HG03135 (cell line): ENCODE results near the gene CAGE1.

Experiments used
- ATAC-seq: cut with Tn5 transposase; IDR thresholded peaks from one replicate; pipeline ENCODE4 v1.9.1; 2021; ENCODE audit warnings: mild to moderate bottlenecking, moderate library complexity; ENCODE audit not compliant: unreplicated experiment

Gene CAGE1

GRCh38 chr6:7312616-7313504, 76.7 kb downstream of the CAGE1 start, which contains the start of gene SSR1:
SSR1 (minus strand) TSS chr6:7313199; CDS start chr6:7313120, 79 bp downstream.
- peak; percentile 97 for ATAC-seq

- ATAC-seq = no peak
Observed at GRCh38 chr6:7311917-7312615, 77.5 kb downstream of the CAGE1 start.

DNA sequence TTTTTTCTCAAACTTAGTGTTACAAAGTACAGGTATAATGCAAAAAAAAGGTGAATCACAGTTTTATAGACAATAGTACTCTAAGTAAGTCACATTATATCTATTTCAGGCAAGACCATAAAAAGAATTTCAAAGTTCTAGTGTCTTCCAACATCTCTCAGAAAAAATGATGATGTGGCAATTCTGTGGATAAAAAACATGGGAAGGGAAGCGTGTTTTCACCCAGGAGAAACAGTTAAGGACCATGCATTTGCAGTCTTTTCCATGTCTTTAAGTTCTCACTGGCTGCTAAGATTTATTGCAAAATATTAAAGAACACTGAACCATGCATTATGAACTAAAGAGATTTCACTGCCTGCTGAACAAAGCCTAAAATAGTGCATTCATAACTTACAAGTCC, 78.4 kb downstream of the CAGE1 start:
- no peak for ATAC-seq

DNA sequence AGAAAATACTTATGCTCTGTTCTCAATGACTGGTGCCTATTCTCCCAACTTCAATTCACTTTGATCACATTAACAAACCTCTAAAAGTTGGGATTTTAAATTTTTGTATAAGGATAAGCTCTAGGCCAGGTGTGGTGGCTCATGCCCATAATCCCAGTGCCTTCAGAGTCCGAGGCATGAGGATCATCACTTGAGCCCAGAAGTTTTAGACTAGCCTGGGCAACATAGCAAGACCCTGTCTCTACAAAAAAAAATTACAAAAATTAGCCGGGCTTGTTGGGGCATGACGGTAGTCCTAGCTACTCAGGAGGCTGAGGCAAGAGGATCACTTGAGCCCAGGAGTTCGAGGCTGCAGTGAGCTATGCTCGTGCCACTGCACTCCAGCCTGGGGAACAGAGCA, 80.5 kb downstream of the CAGE1 start:
- no peak for ATAC-seq

DNA sequence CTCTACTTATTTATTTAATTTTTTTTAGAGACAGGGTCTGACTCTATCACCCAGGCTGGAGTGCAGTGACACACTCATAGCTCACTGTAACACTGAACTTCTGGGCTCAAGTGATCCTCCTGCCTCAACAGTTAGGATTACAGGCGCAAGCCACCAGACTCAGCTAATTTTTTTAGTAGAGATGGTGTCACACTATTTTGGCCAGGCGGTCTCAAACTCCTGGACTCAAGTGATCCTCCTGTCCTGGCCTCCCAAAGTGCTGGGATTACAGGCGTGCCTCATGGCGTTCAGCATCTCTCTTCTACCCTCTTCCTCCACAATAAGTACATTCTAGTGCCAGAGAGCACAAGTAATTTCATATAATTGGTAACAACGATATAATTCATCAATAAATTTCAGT, 82.0 kb downstream of the CAGE1 start:
- no peak for ATAC-seq

DNA sequence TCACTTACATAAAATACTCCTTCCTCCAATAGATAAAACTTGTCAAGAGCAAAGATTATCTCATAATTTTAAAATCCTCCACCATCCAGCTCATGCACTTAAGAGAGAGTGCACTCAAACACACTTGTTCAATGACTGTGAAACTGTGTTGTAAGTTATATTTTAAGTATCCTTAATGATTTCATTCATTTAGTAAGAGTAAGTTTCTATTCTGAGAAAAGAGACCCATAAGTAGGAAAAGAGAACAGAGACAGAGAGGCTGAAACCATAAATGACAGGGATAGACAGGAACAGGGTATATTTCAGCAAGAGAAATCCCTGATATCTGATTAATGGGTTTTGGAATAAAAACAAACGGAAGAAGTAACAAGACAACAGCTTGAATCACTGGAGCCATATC, 84.7 kb downstream of the CAGE1 start:
- no peak for ATAC-seq

DNA sequence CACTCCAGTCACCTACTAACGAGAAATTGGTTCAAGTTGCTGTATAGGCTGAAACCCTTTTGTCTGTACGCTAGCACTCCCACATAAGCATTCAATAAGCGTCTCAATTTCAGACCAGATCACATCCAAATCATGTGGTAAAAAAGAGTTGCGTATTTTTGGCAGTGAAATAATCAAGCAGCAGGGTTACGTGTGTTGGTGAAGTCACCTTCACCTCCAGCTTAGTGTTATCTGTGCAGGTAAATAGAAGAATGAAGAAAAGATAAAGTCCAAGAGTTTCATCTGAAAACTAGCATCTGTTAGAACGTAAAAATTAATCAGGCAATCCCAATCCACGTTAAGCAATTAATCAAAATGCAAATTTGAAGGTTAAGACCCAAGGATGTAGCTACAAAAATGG, 87.8 kb downstream of the CAGE1 start:
- ATAC-seq = no peak

DNA sequence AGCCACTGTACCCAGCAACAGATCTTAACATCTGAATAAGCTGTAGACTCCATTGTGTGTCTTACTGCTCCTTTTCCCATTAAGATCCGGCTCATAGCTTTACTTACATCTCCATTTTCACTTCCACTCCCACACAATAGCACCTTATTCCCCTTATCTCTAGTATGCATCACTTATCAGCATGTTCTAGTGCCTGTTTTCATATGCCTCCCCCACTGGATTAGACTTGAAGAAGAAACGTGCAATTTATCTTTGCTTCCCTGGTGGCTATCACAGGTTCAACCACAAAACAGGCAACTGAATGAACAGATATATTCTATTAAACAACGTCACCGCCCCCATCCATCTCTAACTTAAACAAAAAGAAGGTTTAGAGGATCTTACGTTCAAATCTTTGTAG, 88.6 kb downstream of the CAGE1 start:
- no peak for ATAC-seq

DNA sequence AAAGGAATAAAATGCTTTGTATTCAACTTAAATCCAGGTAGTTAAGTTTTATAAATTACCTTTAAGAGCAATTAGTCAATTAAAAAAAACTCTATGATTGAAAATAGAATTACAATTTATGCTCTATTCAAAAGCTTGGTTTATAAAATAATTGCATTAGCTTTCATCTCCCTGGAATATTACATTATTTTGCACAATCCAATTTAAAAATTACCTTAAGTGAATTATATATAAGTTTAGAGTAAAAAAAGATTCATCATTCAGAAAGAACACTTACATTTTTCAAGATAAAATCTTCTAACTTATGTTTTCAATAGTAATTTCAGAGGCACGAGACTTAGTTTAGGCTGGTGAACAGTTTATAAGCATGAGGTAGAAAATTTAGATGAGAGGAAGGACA, 91.4 kb downstream of the CAGE1 start:
- ATAC-seq = no peak

GRCh38 chr6:7296602-7297001, 92.9 kb downstream of the CAGE1 start:
- ATAC-seq = no peak

GRCh38 chr6:7295916-7296315, 93.6 kb downstream of the CAGE1 start:
- no peak for ATAC-seq

GRCh38 chr6:7292596-7293255, 96.8 kb downstream of the CAGE1 start:
- ATAC-seq = no peak

DNA sequence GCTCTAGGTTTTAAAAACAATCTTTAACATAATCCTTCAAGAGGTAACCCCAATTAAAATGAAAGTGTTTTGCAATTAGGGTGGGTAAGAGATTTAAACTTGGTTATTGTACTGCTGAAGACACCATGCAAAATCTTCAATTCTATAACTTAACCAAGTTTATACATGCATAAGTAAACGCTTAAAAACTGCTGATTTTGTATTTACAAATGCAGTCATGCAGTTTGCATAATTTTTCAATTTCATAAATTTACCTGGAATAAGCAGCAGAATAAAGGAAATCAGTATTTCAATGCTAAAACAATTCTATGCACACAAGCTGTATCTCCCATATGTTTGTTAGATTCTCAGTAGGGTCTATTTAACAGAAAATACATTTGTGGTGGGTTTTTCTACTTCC, 99.5 kb downstream of the CAGE1 start:
- no peak for ATAC-seq

DNA sequence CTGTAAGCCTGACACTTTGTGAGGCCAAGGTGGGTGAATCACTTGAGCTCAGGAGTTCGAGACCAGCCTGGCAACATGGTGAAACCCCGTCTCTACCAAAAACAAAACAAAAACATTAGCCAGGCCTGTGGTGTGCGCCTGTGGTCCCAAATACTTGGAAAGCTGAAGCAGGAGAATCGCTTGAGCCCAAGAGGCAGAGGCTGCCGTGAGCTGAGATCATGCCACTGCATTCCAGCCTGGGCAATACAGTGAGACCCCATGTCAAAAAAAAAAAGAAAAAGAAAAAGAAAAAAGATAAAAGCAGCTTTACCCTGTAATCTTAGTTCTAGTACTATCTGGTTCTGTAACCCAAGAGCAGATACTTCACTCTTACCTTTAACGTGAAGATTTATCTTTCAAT, 104.1 kb downstream of the CAGE1 start:
- ATAC-seq = no peak

GRCh38 chr6:7283676-7284075, 105.9 kb downstream of the CAGE1 start:
- no peak for ATAC-seq

DNA sequence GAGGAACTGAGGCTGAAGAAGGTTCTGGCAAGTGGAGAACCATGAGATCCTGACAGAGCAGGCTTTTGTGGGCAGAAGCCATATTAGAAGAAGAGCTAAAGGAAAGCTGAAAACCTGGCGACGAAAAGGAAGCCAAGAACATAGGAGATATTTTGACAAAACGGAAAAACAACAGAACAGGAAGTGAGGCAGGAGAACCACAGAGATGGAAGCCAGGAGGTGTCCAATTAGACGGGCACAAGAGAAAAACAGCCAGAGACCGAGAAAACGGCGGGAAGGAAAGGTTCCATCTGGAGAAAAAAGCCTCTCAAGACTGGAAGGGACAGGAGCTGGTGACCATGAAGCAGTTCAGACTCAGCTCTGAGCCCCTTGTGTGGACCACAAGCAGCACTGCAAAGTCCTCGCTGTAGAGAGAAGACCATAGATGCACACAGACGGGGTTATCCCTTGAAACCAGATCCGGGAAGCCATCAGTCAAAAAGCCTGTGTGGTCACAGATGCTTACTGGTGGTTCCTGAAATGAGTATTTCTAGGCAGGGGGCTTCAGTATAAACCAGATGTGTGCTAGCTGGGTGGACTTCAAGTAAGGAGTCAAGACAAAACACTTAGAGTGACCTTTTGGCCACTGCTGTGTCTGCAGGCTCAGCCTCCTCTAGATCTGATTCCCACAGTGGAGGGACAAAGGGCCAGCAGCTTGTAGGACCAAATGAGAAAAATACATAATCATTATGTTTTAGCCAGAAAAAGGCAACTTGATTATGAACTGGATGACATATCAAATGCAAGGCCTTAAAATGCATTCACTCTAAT, 107.2 kb downstream of the CAGE1 start:
- ATAC-seq = no peak
